Measurements from ENCODE around the gene SMPD4.
"Not testable (repeated sequence)": the region's sequence is repeated elsewhere in the genome, so short reads cannot be mapped to it uniquely, and the experiment has no call there.

- not testable (repeated sequence) for TF ChIP-seq CTCF (IDR thresholded peaks at IDR 0.05); MYC (IDR thresholded peaks at IDR 0.05; ENCODE audit: borderline replicate concordance, low read length); POLR2A (IDR thresholded peaks at IDR 0.05; ENCODE audit: low read length)
Measured at GRCh38 chr2:130151145-130151512, 30.3 kb downstream of the SMPD4 start.
